Transverse colon (tissue), 4 donors: ENCODE results near the gene POLD2. TPM values are rescaled to one million over a fixed set of nuclear protein-coding genes. Genes with fewer than 3 reads are reported as not detected.

Source experiments
- DNase-seq: peaks from one replicate; pipeline ENCODE4 v3.0.0-alpha.2; 2019
- H3K27ac ChIP-seq, 4 donors: fragments of 200-600 bp; sonication (generic); 2 replicates each; pipeline ENCODE4 v1.5.1; 2016 to 2018; ENCODE audit warnings: inconsistent platforms in 4 of 4
- H3K27me3 ChIP-seq: fragments of 200-600 bp; sonication (generic); 2 replicates; pipeline ENCODE4 v1.5.1; 2017; ENCODE audit warnings: inconsistent platforms
- H3K36me3 ChIP-seq, 4 donors: fragments of 200-600 bp; sonication (generic); 2 replicates each; pipeline ENCODE4 v1.5.1; 2017 to 2019; ENCODE audit warnings: inconsistent platforms in 4 of 4
- H3K4me1 ChIP-seq, 4 donors: fragments of 200-600 bp; sonication (generic); 2 replicates each; pipeline ENCODE4 v1.5.1; 2017 to 2020; ENCODE audit warnings: inconsistent platforms in 4 of 4
- H3K4me3 ChIP-seq, 4 donors: fragments of 200-600 bp; sonication (generic); 1 replicate in 1 of 4; 2 replicates in 3 of 4; pipeline versions ENCODE4 v1.5.1 to v1.6.1; 2017 to 2019; ENCODE audit warnings: inconsistent platforms in 4 of 4
- H3K9me3 ChIP-seq, 2 donors: fragments of 200-600 bp; sonication (generic); 2 replicates each; pipeline ENCODE4 v1.5.1; 2017 to 2019; ENCODE audit warnings: inconsistent platforms in 2 of 2
- EP300 ChIP-seq: sonication (generic); formaldehyde crosslinking; IDR thresholded peaks from one replicate; pipeline ENCODE4 v1.6.1; 2017; ENCODE audit warnings: antibody characterized with exemption, low read depth
- POLR2A ChIP-seq: fragments of 450-650 bp; IDR thresholded peaks from one replicate; pipeline ENCODE4 v1.6.1; 2016; ENCODE audit warnings: antibody characterized with exemption, mild to moderate bottlenecking, moderate library complexity
- POLR2AphosphoS5 ChIP-seq, 3 donors: sonication (generic); formaldehyde crosslinking; IDR thresholded peaks; one replicate each; pipeline ENCODE4 v1.6.1; 2016; ENCODE audit warnings: antibody characterized with exemption in 3 of 3
- WGBS, 2 donors: methylation state at CpG; one replicate each; pipeline ENCODE4 v1.1.5; 2018; ENCODE audit warnings: low coverage in 1 of 2; 5-methylcytosine and 5-hydroxymethylcytosine counted together
- in situ Hi-C, 4 donors: fragments of 200-750 bp; cut with MboI; loops; one replicate each; pipeline versions ENCODE4 v1.15.0 to v1.15.1; 2017; ENCODE audit warnings: low sequenced_read_pairs in 3 of 4, low pct_ligation_motif_present in 1 of 4, low pct_unique_long_range_greater_than_20kb in 1 of 4
- intact Hi-C: fragments of 100-400 bp; cut with DNase I; formaldehyde crosslinking; loops from one replicate; pipeline ENCODE4 v1.15.1; 2023; ENCODE audit warnings: low total_unique reads
- total RNA-seq, 4 donors: library from RNA; depleted of rRNA; stranded (reverse); fragments of >200 nt; gene quantifications; one replicate each; pipeline ENCODE4 v1.1.0, GENCODE V29; 2016
- TF ChIP-seq, protein P1 (sequence below), 5 experiments: fragments of 200-600 bp in 3 of 5; fragments of 450-650 bp in 2 of 5; sonication (generic) in 3 of 5; IDR thresholded peaks; 1 replicate in 2 of 5; 2 replicates in 3 of 5; pipeline ENCODE4 v1.5.1; 2016 to 2017; ENCODE audit warnings: antibody characterized with exemption in 5 of 5, inconsistent platforms in 3 of 5, mild to moderate bottlenecking in 2 of 5, moderate library complexity in 1 of 5

The POLD2 gene
- total RNA-seq, 4 donors from 2014 or later = 20.1 to 32.7 (median 22.7) TPM

DNA sequence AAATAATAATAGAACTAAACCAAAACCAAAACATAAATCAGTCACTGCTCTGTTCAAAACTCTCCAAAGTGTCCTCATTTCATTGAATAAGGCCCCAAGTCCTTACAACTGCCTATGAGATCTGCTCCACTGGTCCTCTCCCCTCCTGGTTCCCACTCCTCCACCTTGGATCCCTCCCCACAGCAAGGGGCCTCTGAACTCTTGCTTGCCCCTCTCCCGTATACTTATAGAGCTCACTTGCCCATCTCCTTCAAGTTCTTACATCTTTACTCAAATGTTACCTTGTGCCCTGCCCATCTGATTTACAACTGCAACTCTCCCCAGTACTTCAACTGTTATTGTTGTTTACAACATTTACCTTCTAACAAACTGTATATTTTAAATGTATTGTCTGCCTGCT lies 819 bp downstream of the POLD2 start:
- intact Hi-C loops = loop anchor here (5.0 kb wide), 1 partner anchor 245 kb away; no protein-coding TSS in a partner anchor
- peak overlapping the region in 3 of 4 donors; percentile 50 to 84 (median 80) for H3K4me3 ChIP-seq

DNA sequence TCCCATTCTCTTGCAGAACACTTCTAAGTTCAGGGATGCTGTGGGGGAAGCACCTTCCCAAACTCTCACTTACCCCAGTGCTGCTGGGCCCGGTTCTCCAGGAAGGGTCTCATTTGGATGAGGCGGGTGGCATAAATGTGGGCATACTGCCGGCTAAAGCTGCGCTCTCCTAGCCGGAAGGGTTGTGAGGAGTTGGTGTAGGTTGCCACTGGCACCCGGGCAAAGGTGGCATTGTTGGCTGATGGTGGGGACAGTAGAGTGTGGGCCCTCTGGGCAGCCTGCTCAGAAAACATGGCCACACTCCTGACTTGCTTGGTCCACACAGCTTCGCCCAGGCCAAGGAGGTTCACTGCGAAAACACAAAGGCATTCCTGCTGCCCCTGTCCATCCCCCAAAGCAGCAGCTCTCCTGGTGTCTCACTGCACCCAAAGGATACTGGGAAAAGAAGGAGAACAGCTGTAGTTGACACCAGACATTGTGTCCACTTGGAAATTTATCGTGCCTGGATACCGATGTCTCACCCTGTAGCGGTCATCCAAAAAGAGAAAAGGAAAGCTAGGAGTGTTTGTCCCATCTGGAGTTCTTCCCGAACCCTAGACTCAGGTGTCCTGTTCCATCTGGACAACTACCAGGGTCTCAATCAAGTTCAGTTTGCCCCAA lies 1.5 kb downstream of the POLD2 start:
- intact Hi-C loops (loop anchor here (5.0 kb wide), 1 partner anchor 245 kb away; no protein-coding TSS in a partner anchor), in situ Hi-C loops (no loop called here)
- H3K4me3 ChIP-seq = no peak overlapping the region
- WGBS, 2 donors = 94 to 95% methylated on average over 3 to 12 of the region's 12 CpGs
- TF ChIP-seq, protein P1, sequence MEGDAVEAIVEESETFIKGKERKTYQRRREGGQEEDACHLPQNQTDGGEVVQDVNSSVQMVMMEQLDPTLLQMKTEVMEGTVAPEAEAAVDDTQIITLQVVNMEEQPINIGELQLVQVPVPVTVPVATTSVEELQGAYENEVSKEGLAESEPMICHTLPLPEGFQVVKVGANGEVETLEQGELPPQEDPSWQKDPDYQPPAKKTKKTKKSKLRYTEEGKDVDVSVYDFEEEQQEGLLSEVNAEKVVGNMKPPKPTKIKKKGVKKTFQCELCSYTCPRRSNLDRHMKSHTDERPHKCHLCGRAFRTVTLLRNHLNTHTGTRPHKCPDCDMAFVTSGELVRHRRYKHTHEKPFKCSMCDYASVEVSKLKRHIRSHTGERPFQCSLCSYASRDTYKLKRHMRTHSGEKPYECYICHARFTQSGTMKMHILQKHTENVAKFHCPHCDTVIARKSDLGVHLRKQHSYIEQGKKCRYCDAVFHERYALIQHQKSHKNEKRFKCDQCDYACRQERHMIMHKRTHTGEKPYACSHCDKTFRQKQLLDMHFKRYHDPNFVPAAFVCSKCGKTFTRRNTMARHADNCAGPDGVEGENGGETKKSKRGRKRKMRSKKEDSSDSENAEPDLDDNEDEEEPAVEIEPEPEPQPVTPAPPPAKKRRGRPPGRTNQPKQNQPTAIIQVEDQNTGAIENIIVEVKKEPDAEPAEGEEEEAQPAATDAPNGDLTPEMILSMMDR (IDR thresholded peaks at IDR 0.05) = no peak
- no peak for TF ChIP-seq POLR2A
- TF ChIP-seq EP300 = no peak
- TF ChIP-seq POLR2AphosphoS5 (IDR thresholded peaks at IDR 0.05) = no peak
- H3K27ac ChIP-seq = peak overlapping the region in 1 of 4 donors; percentile 88
- peaks cover 6 to 20% (median 7%) of the 10 kb centered on the region in 4 donors for H3K4me1 ChIP-seq
- no peak for DNase-seq
- no peaks in the 10 kb centered on the region for H3K9me3 ChIP-seq
- H3K36me3 ChIP-seq = no peaks in the 10 kb centered on the region
- H3K27me3 ChIP-seq = no peaks in the 10 kb centered on the region

More for the DNA sequence above, 819 bp downstream of the POLD2 start:
- Histone ChIP-seq H3K27me3 (no peaks in the 10 kb centered on the region), H3K27ac (peak overlapping the region; percentile 84 to 90 (median 88)), H3K9me3 (no peaks in the 10 kb centered on the region), H3K36me3 (no peaks in the 10 kb centered on the region), H3K4me1 (peaks cover 6 to 20% (median 7%) of the 10 kb centered on the region in 4 donors)
- no peak for TF ChIP-seq EP300
- TF ChIP-seq POLR2AphosphoS5 (IDR thresholded peaks at IDR 0.05) = no peak
- TF ChIP-seq, protein P1 (IDR thresholded peaks at IDR 0.05) = no peak
- no peak for TF ChIP-seq POLR2A
- 30 to 50% methylated on average over 1 of the region's 1 CpG for WGBS, 2 donors
- in situ Hi-C loops = no loop called here
- no peak for DNase-seq

DNA sequence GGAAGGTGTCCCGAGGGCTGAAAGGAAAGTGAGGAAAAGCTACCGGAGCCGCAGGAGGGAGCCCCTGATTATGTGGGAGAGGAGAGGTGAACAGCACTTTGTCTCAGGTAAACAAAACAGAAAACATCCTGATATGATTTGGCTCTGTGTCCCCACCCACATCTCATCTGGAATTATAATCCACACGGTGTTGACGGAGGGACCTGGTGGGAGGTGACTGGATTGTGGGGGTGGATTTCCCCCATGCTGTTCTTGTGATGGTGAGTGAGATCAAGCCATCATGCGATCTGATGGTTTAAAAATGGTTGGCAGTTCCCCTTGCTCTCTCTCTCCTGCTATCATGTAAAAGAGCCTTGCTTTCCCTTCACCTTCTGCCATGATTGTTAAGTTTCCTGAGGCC lies 3.0 kb downstream of the POLD2 start:
- DNase-seq = no peak
- Histone ChIP-seq H3K4me1 (peaks cover 6 to 20% (median 7%) of the 10 kb centered on the region in 4 donors), H3K9me3 (no peaks in the 10 kb centered on the region), H3K36me3 (no peaks in the 10 kb centered on the region), H3K27me3 (no peaks in the 10 kb centered on the region), H3K27ac (no peak overlapping the region), H3K4me3 (no peak overlapping the region)
- 86 to 88% methylated on average over 1 to 6 of the region's 6 CpGs for WGBS, 2 donors
- intact Hi-C loops (loop anchor here (5.0 kb wide), 1 partner anchor 243 kb away; no protein-coding TSS in a partner anchor), in situ Hi-C loops (no loop called here)
- no peak for TF ChIP-seq POLR2A
- TF ChIP-seq EP300 = no peak
- TF ChIP-seq POLR2AphosphoS5 (IDR thresholded peaks at IDR 0.05) = no peak
- TF ChIP-seq, protein P1 (IDR thresholded peaks at IDR 0.05) = no peak

DNA sequence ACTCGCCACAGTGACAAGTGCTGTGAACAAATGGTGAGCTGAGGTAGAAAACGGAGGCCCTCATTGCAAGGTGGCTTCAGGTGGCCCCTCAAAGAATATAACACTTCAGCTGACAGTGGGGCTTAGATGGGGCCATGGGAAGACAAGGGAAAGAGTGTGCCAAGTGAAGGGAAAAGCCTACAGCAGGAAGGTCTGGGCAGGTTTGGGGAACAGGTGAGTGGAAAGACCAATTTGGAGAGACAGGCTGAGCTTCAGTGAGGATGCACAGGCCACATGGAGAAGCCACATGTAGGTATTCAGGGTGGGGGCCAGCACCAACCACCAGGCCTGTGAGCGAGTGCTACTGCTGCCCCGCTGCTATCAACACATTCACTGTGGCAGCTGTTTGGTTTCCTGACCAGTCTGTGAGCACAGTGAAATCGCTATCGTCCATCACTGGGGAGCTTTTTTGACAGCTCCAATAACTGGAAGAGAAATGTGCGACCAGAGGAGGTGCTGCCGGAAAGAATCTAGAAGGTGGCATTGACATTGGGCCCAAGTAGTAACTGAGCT lies 3.4 kb downstream of the POLD2 start:
- TF ChIP-seq POLR2A = no peak
- TF ChIP-seq POLR2AphosphoS5 (IDR thresholded peaks at IDR 0.05) = no peak
- Histone ChIP-seq H3K9me3 (no peaks in the 10 kb centered on the region), H3K27ac (no peak overlapping the region), H3K27me3 (no peaks in the 10 kb centered on the region), H3K4me3 (no peak overlapping the region), H3K36me3 (no peaks in the 10 kb centered on the region), H3K4me1 (peaks cover 6 to 20% (median 7%) of the 10 kb centered on the region in 4 donors)
- in situ Hi-C loops = no loop called here
- WGBS, 2 donors = 80 to 93% methylated on average over 1 to 8 of the region's 8 CpGs
- DNase-seq = no peak
- intact Hi-C loops = loop anchor here (5.0 kb wide), 1 partner anchor 243 kb away; no protein-coding TSS in a partner anchor
